K562 treated with DMSO at 1 percent for 24 hours (cell line): Measurements from ENCODE around the gene NAXE. TPM values are rescaled to one million over a fixed set of nuclear protein-coding genes. Genes with fewer than 3 reads are reported as not detected.

Source experiments
- total RNA-seq: library from RNA; unstranded; fragments of 300-600 nt; gene quantifications from 2 replicates; pipeline ENCODE4 v1.2.3, GENCODE V29; 2022; ENCODE audit warnings: low read depth; ENCODE audit not compliant: insufficient read depth

The NAXE gene
- total RNA-seq, result 150 and 152 TPM in 2 replicates

DNA sequence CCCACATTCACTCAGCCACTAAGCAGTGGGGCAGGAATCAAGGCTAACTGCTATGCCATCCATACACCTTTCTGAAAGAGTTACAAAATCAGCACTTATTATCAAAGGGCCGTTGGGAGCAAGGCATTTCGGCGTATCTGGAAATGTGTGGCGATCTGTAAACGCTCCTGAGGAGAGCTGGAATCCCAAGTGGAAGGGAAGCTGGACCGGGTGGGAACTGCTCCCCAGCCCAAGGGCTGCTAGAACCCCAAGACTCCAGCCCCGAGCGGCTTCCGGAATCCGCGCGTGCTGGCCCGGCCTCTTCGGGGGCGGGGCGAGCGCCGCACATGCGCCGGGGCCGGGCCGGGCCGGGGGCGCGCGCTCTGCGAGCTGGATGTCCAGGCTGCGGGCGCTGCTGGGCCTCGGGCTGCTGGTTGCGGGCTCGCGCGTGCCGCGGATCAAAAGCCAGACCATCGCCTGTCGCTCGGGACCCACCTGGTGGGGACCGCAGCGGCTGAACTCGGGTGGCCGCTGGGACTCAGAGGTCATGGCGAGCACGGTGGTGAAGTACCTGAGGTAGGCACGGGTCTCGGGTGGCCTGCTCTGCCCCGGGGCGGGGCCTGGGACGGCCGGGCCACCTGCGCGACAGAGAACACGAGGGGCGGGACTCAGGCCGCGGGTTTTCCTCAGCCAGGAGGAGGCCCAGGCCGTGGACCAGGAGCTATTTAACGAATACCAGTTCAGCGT is at the start of gene NAXE:
NAXE (plus strand) TSS at position 345 of the 726 bp plus-strand sequence; CDS start at position 374, 29 bp downstream.

GRCh38 chr1:156571919-156572662 is 19.5 kb upstream of the NAXE start, which contains the start of gene IQGAP3:
TSS of gene IQGAP3 (minus strand) at chr1:156572565. CDS start at chr1:156572529, 36 bp downstream.

DNA sequence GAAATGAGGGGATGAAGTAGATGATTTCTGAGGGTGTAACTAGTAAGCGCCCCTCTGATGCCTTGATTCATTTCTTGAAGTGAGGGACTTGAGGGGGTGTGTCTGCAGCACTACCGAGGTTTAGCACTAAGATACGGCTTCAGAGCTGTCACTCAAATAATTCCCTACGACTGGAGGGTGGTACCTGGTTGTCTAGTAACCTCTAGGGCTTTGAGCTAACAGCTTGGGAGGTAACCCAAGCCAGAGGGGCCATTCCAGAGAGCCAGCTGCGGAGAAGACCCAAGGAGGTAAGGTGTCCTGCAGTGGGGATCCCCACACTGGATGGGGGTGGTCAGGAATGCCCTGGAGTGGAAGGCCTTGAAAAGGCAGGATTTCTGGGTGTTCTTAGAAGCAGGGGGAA is 12.1 kb upstream of the NAXE start, which contains the start of gene TTC24:
TTC24 (plus strand) TSS at position 252 of the 400 bp plus-strand sequence. CDS start 1,642 bp downstream, outside the sequence.

GRCh38 chr1:156601122-156601830 is 9.7 kb downstream of the NAXE start, which contains the start of gene GPATCH4:
TSS of gene GPATCH4 (minus strand) at chr1:156601479.

DNA sequence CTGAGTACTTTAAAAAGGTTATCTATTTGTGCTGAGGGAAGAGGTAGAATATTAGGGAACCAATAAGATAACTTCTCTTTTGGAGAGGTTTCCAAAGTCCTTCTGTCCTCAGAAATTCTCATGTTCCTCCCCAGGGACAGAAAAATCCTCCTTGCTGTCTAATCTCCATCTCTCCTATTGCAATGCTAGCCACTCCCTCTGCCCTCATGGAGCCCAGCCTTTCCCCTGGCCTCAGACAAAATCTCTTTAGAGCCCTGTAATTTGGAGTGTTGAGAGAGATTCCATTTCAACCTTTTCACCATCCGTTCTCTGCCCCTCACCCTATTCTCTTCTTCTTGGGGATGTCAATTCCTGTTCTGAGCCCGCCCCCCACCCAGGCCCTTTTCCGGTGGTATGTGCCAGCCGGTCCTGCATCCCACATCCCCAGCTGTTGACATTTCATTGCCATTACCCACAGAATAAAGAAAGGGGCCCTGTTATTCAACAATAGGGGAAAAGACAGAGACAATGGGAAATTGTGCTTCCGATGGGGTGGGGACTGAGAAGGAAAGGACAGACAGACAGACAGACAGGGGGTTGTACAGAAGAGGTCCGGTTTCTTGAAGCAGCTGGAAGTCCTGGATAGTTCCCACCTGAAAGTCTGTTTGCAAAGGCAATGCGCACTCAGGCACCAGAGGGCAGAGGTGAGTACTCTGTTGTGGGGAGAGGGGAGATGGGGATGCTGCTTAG is 27.4 kb downstream of the NAXE start, which contains the start of gene HAPLN2:
HAPLN2 (plus strand) TSS at position 563 of the 729 bp plus-strand sequence. CDS start 4,076 bp downstream, outside the sequence.

GRCh38 chr1:156641761-156642264 is 50.2 kb downstream of the NAXE start, which contains the start of gene BCAN:
TSS of gene BCAN (plus strand) at chr1:156642117. CDS start at chr1:156646055, 3,938 bp downstream.

Other genes starting within 250 kb of the NAXE start
- gene RHBG, start 222.6 kb upstream of the NAXE start, total RNA-seq, result not detected in 2 replicates
- 12.9 and 13.0 TPM in 2 replicates for gene MEF2D, start 91.0 kb upstream of the NAXE start, total RNA-seq
- gene IQGAP3, start 19.2 kb upstream of the NAXE start, total RNA-seq, result 25.8 and 26.3 TPM in 2 replicates
- gene TTC24, start 12.1 kb upstream of the NAXE start, total RNA-seq, result not detected in 2 replicates
- gene GPATCH4, start 9.7 kb downstream of the NAXE start, total RNA-seq, result 14.5 and 15.0 TPM in 2 replicates
- 5.1 and 5.2 TPM in 2 replicates for gene HAPLN2, start 27.6 kb downstream of the NAXE start, total RNA-seq
- gene BCAN, start 50.3 kb downstream of the NAXE start, total RNA-seq, result 0.31 and 0.39 TPM in 2 replicates
- gene NES, start 85.6 kb downstream of the NAXE start, total RNA-seq, result 6.8 and 7.7 TPM in 2 replicates
- 2.5 and 4.2 TPM in 2 replicates for gene CRABP2, start 113.8 kb downstream of the NAXE start, total RNA-seq
- 72.0 and 76.3 TPM in 2 replicates for gene METTL25B, start 136.7 kb downstream of the NAXE start, total RNA-seq
- 35.3 and 37.3 TPM in 2 replicates for gene ISG20L2, start 137.0 kb downstream of the NAXE start, total RNA-seq
- 21.1 and 32.9 TPM in 2 replicates for gene MRPL24, start 149.3 kb downstream of the NAXE start, total RNA-seq
- gene HDGF, start 159.9 kb downstream of the NAXE start, total RNA-seq, result 155 and 157 TPM in 2 replicates
- 92.3 and 97.2 TPM in 2 replicates for gene PRCC, start 175.8 kb downstream of the NAXE start, total RNA-seq
- 13.8 and 17.6 TPM in 2 replicates for gene SH2D2A, start 225.1 kb downstream of the NAXE start, total RNA-seq